H9 (cell line): ENCODE data around the gene SOWAHC. TPM values are rescaled to one million over a fixed set of nuclear protein-coding genes. Genes with fewer than 3 reads are reported as not detected.

ENCODE experiments used
- DNase-seq: peaks from one replicate; pipeline ENCODE4 v3.0.0-alpha.2; 2017
- H2AFZ ChIP-seq: one replicate; pipeline ENCODE4 v1.6.1; 2013; ENCODE audit warnings: mild to moderate bottlenecking, low read length, control low read depth, moderate library complexity
- H2AK5ac ChIP-seq: 2 replicates; pipeline ENCODE4 v1.6.1; 2013; ENCODE audit warnings: low read length, control low read depth, mixed read lengths; ENCODE audit not compliant: insufficient read length
- H2BK120ac ChIP-seq: one replicate; pipeline ENCODE4 v1.6.1; 2013; ENCODE audit warnings: low read depth, mild to moderate bottlenecking, low read length, control low read depth, inconsistent platforms; ENCODE audit not compliant: poor library complexity, severe bottlenecking
- H2BK12ac ChIP-seq: 2 replicates; pipeline ENCODE4 v1.6.1; 2013; ENCODE audit warnings: low read length, control low read depth, mixed read lengths, low read depth; ENCODE audit not compliant: insufficient read length
- H2BK15ac ChIP-seq: 2 replicates; pipeline ENCODE4 v1.6.1; 2013; ENCODE audit warnings: low read depth, low read length, control low read depth
- H2BK20ac ChIP-seq: one replicate; pipeline ENCODE4 v1.6.1; 2013; ENCODE audit warnings: low read depth, mild to moderate bottlenecking, low read length, control low read depth, inconsistent platforms; ENCODE audit not compliant: poor library complexity, severe bottlenecking
- H2BK5ac ChIP-seq: 2 replicates; pipeline ENCODE4 v1.6.1; 2013; ENCODE audit warnings: low read length, control low read depth, mixed read lengths; ENCODE audit not compliant: insufficient read length
- H3K14ac ChIP-seq: 2 replicates; pipeline ENCODE4 v1.6.1; 2013; ENCODE audit warnings: low read length, control low read depth; ENCODE audit not compliant: insufficient read depth
- H3K18ac ChIP-seq: 2 replicates; pipeline ENCODE4 v1.6.1; 2013; ENCODE audit warnings: low read depth, mild to moderate bottlenecking, mixed read lengths, low read length, control low read depth; ENCODE audit not compliant: insufficient read length
- H3K23ac ChIP-seq: 2 replicates; pipeline ENCODE4 v1.6.1; 2013; ENCODE audit warnings: low read length, control low read depth, mixed read lengths, low read depth; ENCODE audit not compliant: insufficient read length
- H3K23me2 ChIP-seq: 2 replicates; pipeline ENCODE4 v1.6.1; 2013; ENCODE audit warnings: low read depth, mild to moderate bottlenecking, mixed read lengths, low read length, control low read depth; ENCODE audit not compliant: insufficient read length, poor library complexity, severe bottlenecking
- H3K27ac ChIP-seq: 2 replicates; pipeline ENCODE4 v1.5.1; 2013; ENCODE audit warnings: low read length, control low read depth, mixed read lengths, low read depth; ENCODE audit not compliant: insufficient read length
- H3K27me3 ChIP-seq: 2 replicates; pipeline ENCODE4 v1.6.1; 2013; ENCODE audit warnings: low read length, control low read depth, inconsistent platforms; ENCODE audit not compliant: insufficient read depth
- H3K4ac ChIP-seq: 2 replicates; pipeline ENCODE4 v1.6.1; 2013; ENCODE audit warnings: low read depth, mild to moderate bottlenecking, control low read depth, inconsistent platforms, low read length, moderate library complexity
- H3K4me1 ChIP-seq: 2 replicates; pipeline ENCODE4 v1.6.1; 2013; ENCODE audit warnings: low read length, control low read depth, inconsistent platforms; ENCODE audit not compliant: insufficient read depth
- H3K4me2 ChIP-seq: 2 replicates; pipeline ENCODE4 v1.6.1; 2013; ENCODE audit warnings: low read length, control low read depth, mixed read lengths; ENCODE audit not compliant: insufficient read length, insufficient read depth
- H3K56ac ChIP-seq: 2 replicates; pipeline ENCODE4 v1.6.1; 2013; ENCODE audit warnings: low read depth, mild to moderate bottlenecking, mixed read lengths, low read length, control low read depth; ENCODE audit not compliant: insufficient read length
- H3K79me1 ChIP-seq: 2 replicates; pipeline ENCODE4 v1.6.1; 2013; ENCODE audit warnings: low read depth, mild to moderate bottlenecking, moderate library complexity, low read length, control low read depth, inconsistent platforms; ENCODE audit not compliant: insufficient read depth, poor library complexity, severe bottlenecking
- H3K79me2 ChIP-seq: 2 replicates; pipeline ENCODE4 v1.6.1; 2013; ENCODE audit warnings: low read length, control low read depth, inconsistent platforms; ENCODE audit not compliant: insufficient read depth
- H3K9ac ChIP-seq: 2 replicates; pipeline ENCODE4 v1.6.1; 2013; ENCODE audit warnings: low read length, control low read depth, mixed read lengths; ENCODE audit not compliant: insufficient read length; ENCODE audit errors: extremely low read depth
- H3K9me3 ChIP-seq: one replicate; pipeline ENCODE4 v1.6.1; 2013; ENCODE audit warnings: low read depth, low read length, inconsistent platforms; ENCODE audit not compliant: control insufficient read depth
- H3T11ph ChIP-seq: one replicate; pipeline ENCODE4 v1.6.1; 2013; ENCODE audit warnings: mild to moderate bottlenecking, low read length, control low read depth, inconsistent platforms
- H4K20me1 ChIP-seq: one replicate; pipeline ENCODE4 v1.6.1; 2013; ENCODE audit not compliant: control insufficient read depth, insufficient read length, insufficient read depth
- H4K5ac ChIP-seq: 2 replicates; pipeline ENCODE4 v1.6.1; 2013; ENCODE audit warnings: low read depth, mild to moderate bottlenecking, mixed read lengths, low read length, control low read depth; ENCODE audit not compliant: insufficient read length
- H4K8ac ChIP-seq: replicated peaks from 2 replicates; pipeline ENCODE4 v1.6.1; 2013; ENCODE audit warnings: low read length, control low read depth, mixed read lengths, low read depth; ENCODE audit not compliant: insufficient read length
- H4K91ac ChIP-seq: 2 replicates; pipeline ENCODE4 v1.6.1; 2013; ENCODE audit warnings: low read depth, mild to moderate bottlenecking, moderate library complexity, mixed read lengths, low read length, control low read depth; ENCODE audit not compliant: insufficient read length
- H3K27ac Mint-ChIP-seq, 3 experiments: 2 replicates in 2 of 3; 3 replicates in 1 of 3; pipeline ENCODE4 v1.8.0; 2020 to 2021; ENCODE audit warnings: mixed read lengths in 3 of 3, mild to moderate bottlenecking in 1 of 3, moderate library complexity in 1 of 3
- H3K27me3 Mint-ChIP-seq: 2 replicates; pipeline ENCODE4 v1.8.0; 2021; ENCODE audit warnings: low read depth, mild to moderate bottlenecking, moderate library complexity, mixed read lengths
- H3K36me3 Mint-ChIP-seq, 3 experiments: 2 replicates in 2 of 3; 3 replicates in 1 of 3; pipeline ENCODE4 v1.8.0; 2020 to 2021; ENCODE audit warnings: low read depth in 3 of 3, mixed read lengths in 3 of 3; ENCODE audit not compliant: insufficient read depth in 1 of 3
- H3K4me1 Mint-ChIP-seq, 2 experiments: 2 replicates each; pipeline ENCODE4 v1.8.0; 2020; ENCODE audit warnings: mixed read lengths in 2 of 2
- H3K4me3 Mint-ChIP-seq, 2 experiments: 2 replicates in 1 of 2; 3 replicates in 1 of 2; pipeline ENCODE4 v1.8.0; 2020 to 2021; ENCODE audit warnings: mild to moderate bottlenecking in 2 of 2, mixed read lengths in 2 of 2, moderate library complexity in 1 of 2
- H3K9me3 Mint-ChIP-seq, 2 experiments: 2 replicates in 1 of 2; 3 replicates in 1 of 2; pipeline ENCODE4 v1.8.0; 2020; ENCODE audit warnings: mild to moderate bottlenecking in 2 of 2, mixed read lengths in 2 of 2, moderate library complexity in 1 of 2
- WGBS: extraction: QIAGEN DNeasy Blood & Tissue Kit; methylation state at CpG from one replicate; pipeline ENCODE4 v1.1.7; 2013; ENCODE audit warnings: missing lambda C conversion rate, low lambda C conversion rate, mixed read lengths; ENCODE audit not compliant: insufficient read length; ENCODE audit errors: extremely low coverage; 5-methylcytosine and 5-hydroxymethylcytosine counted together
- total RNA-seq: library from RNA; stranded (reverse); gene quantifications from 2 replicates; pipeline ENCODE4 v1.2.1, GENCODE V29; 2021
- TF ChIP-seq, protein P1 (sequence below): fragments of 200-600 bp; sonication (generic); conservative IDR thresholded peaks from 3 replicates; pipeline ENCODE4 v1.8.0; 2021; ENCODE audit warnings: antibody characterized with exemption, mild to moderate bottlenecking

The SOWAHC gene
- total RNA-seq, 1 experiment from 2014 or later, result 20.1 TPM

DNA sequence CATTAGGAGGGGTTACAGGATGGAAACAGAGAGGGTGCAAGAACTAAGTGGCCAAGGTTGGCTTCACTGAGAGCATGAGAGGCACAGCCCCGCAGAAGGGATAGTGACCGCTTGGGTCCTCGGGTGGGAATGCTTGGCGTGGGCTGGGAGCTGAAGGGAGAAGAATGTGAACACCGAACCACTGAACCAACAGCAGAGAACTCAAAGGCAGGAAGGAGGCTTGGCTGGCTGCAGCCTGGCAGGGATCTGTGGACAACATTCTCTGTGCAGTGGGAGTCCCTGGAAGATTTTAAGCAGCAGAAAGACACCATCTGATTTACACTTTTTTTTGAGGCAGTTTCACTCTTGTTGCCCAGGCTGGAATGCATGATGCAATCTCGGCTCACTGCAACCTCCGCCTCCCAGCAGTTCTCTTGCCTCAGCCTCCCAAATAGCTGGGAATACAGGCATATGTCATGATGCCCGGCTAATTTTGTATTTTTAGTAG, 33.9 kb downstream of the SOWAHC start:
- no peak for DNase-seq
- H3K4me2 ChIP-seq, result no peak overlapping the region
- no peaks in the 10 kb centered on the region for H3K27me3 Mint-ChIP-seq

More for the DNA sequence above, 33.9 kb downstream of the SOWAHC start:
- Histone ChIP-seq H4K20me1 (no peaks in the 10 kb centered on the region), H3K56ac (no peak overlapping the region), H4K5ac (no peak overlapping the region), H2BK12ac (no peak overlapping the region), H3K18ac (peak overlapping the region; percentile 29), H3K23me2 (no peaks in the 10 kb centered on the region), H2BK15ac (no peak overlapping the region), H4K8ac (no peak overlapping the region), H3K27me3 (no peaks in the 10 kb centered on the region), H3K4me1 (no peaks in the 10 kb centered on the region; the same call in 1 of the 2 replicates), H3K23ac (no peak overlapping the region), H3K79me1 (no peaks in the 10 kb centered on the region), H3K27ac (no peak overlapping the region), H3K4ac (no peak overlapping the region), H2BK5ac (no peak overlapping the region), H3T11ph (no peak overlapping the region), H3K79me2 (no peaks in the 10 kb centered on the region), H2AFZ (no peak overlapping the region), H3K14ac (peak overlapping the region; percentile 60; the same call in 1 of the 2 replicates), H4K91ac (no peak overlapping the region), H2BK20ac (no peak overlapping the region), H3K9ac (no peak overlapping the region), H2BK120ac (no peak overlapping the region), H3K9me3 (no peaks in the 10 kb centered on the region), H2AK5ac (no peak overlapping the region)
- WGBS, result no CpG with 5 or more reads among the region's 8 CpGs
- Mint-ChIP-seq H3K27ac (peak overlapping the region in 1 of 3 experiments; percentile 23; a peak in 2 of 7 replicates), H3K4me3 (no peak overlapping the region), H3K9me3 (no peaks in the 10 kb centered on the region), H3K36me3 (no peaks in the 10 kb centered on the region), H3K4me1 (peaks cover 25 to 32% of the 10 kb centered on the region in 2 experiments)
- TF ChIP-seq, protein P1, sequence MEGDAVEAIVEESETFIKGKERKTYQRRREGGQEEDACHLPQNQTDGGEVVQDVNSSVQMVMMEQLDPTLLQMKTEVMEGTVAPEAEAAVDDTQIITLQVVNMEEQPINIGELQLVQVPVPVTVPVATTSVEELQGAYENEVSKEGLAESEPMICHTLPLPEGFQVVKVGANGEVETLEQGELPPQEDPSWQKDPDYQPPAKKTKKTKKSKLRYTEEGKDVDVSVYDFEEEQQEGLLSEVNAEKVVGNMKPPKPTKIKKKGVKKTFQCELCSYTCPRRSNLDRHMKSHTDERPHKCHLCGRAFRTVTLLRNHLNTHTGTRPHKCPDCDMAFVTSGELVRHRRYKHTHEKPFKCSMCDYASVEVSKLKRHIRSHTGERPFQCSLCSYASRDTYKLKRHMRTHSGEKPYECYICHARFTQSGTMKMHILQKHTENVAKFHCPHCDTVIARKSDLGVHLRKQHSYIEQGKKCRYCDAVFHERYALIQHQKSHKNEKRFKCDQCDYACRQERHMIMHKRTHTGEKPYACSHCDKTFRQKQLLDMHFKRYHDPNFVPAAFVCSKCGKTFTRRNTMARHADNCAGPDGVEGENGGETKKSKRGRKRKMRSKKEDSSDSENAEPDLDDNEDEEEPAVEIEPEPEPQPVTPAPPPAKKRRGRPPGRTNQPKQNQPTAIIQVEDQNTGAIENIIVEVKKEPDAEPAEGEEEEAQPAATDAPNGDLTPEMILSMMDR, result no peak
